Measurements from ENCODE around the gene MRPL16.

- TF ChIP-seq POLR2A (IDR thresholded peaks at IDR 0.05; ENCODE audit: low read length) (no peak), GATA1 (IDR thresholded peaks at IDR 0.05; ENCODE audit: low read depth, low read length) (no peak)
These were observed 5.2 kb upstream of the MRPL16 start for GRCh38 chr11:59815754-59816153.

Data from erythroblast (primary cell).